ENCODE data around the gene IL2RA. TPM values are rescaled to one million over a fixed set of nuclear protein-coding genes. Genes with fewer than 3 reads are reported as not detected.
A peak's percentile ranks its signal among the peaks of the same experiment; 100 is the strongest.

Gene IL2RA
- total RNA-seq, 2 donors from 2014 or later = 1.7 to 2.4 TPM

DNA sequence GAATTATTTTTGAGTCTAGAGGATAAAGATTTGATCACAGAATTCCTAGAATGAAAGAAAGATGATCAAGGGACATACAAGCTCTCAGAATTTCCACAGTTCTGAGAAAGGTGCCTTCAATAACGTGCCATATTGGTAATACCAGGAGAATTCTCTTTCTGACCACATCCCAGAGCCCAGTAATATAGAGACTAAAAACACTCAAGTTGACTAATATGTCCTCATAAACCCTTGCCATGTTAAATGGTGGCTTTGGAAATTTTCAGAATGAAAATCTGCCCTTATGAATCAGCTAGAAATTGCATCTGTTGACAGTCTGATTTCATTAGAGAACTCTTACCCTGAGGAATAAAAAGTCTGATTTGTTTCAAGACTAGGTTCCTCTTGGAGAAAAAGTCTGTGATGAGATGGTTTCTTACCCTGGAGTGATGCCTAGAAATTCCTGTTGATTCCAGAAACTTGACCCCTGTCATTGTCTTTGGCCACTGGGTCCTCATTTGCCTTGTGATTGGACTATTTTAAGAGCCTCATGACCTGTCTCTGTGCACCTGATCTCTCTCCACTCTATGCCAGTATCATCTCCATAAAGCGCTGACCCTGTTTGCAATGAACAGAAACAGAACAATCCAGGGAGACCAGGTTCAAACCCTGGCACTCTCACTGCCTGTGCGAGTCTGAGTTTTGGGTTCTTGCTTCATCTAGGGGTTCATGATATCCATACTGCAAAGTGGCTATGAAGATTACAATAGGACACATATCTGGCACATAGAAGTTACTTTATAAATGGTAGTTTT, 3.3 kb downstream of the IL2RA start:
- intact Hi-C loops (cut with DNase I) = no loop called here
- TF ChIP-seq, protein P1, sequence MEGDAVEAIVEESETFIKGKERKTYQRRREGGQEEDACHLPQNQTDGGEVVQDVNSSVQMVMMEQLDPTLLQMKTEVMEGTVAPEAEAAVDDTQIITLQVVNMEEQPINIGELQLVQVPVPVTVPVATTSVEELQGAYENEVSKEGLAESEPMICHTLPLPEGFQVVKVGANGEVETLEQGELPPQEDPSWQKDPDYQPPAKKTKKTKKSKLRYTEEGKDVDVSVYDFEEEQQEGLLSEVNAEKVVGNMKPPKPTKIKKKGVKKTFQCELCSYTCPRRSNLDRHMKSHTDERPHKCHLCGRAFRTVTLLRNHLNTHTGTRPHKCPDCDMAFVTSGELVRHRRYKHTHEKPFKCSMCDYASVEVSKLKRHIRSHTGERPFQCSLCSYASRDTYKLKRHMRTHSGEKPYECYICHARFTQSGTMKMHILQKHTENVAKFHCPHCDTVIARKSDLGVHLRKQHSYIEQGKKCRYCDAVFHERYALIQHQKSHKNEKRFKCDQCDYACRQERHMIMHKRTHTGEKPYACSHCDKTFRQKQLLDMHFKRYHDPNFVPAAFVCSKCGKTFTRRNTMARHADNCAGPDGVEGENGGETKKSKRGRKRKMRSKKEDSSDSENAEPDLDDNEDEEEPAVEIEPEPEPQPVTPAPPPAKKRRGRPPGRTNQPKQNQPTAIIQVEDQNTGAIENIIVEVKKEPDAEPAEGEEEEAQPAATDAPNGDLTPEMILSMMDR (IDR thresholded peaks at IDR 0.05) = no peak
- H3K27me3 ChIP-seq = no peaks in the 10 kb centered on the region
- H3K9ac ChIP-seq (ENCODE audit: low read depth in 2 of 2, low read length in 2 of 2) = no peak overlapping the region
- no peak overlapping the region for H3K4me3 ChIP-seq
- no peaks in the 10 kb centered on the region for H3K36me3 ChIP-seq
- no peaks in the 10 kb centered on the region for H3K4me1 ChIP-seq
- no peak for DNase-seq
- no peak overlapping the region for H3K27ac ChIP-seq
- H3K9me3 ChIP-seq = no peaks in the 10 kb centered on the region

GRCh38 chr10:6056411-6057135, 5.6 kb downstream of the IL2RA start:
- H3K9ac ChIP-seq (ENCODE audit: low read depth in 2 of 2, low read length in 2 of 2) = no peak overlapping the region
- H3K36me3 ChIP-seq = no peaks in the 10 kb centered on the region
- H3K4me1 ChIP-seq = no peaks in the 10 kb centered on the region
- H3K27ac ChIP-seq = no peak overlapping the region
- TF ChIP-seq, protein P1 (IDR thresholded peaks at IDR 0.05) = no peak
- no peaks in the 10 kb centered on the region for H3K9me3 ChIP-seq
- intact Hi-C loops (cut with DNase I) = no loop called here
- DNase-seq = no peak
- no peaks in the 10 kb centered on the region for H3K27me3 ChIP-seq
- H3K4me3 ChIP-seq = no peak overlapping the region

DNA sequence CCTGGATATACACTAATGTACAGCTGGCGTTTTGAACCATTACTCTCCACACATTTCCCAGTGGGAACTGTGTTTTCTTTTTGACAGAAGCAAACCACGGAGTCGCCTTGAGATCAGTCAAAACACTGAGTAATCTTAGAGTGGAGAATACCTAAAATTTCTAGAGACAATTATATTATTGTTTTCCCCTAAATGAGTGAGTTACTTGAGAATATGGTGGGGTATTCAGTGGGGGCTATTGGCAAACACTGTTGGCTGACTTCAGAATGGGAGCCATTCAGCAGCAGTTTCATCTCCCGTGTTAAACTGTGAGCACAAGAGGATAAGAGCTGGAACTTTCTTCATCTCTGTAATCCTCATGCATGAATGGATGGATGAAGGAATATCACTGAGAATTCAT, 6.2 kb downstream of the IL2RA start:
- Histone ChIP-seq H3K36me3 (no peaks in the 10 kb centered on the region), H3K9me3 (no peaks in the 10 kb centered on the region), H3K27ac (no peak overlapping the region), H3K4me3 (no peak overlapping the region), H3K27me3 (no peaks in the 10 kb centered on the region), H3K4me1 (no peaks in the 10 kb centered on the region), H3K9ac (ENCODE audit: low read depth in 2 of 2, low read length in 2 of 2) (no peak overlapping the region)
- TF ChIP-seq, protein P1 (IDR thresholded peaks at IDR 0.05) = no peak
- DNase-seq = no peak
- intact Hi-C loops (cut with DNase I) = no loop called here

GRCh38 chr10:6054884-6055283, 7.3 kb downstream of the IL2RA start:
- no peaks in the 10 kb centered on the region for H3K4me1 ChIP-seq
- H3K27ac ChIP-seq = no peak overlapping the region
- H3K36me3 ChIP-seq = no peaks in the 10 kb centered on the region
- no peak overlapping the region for H3K9ac ChIP-seq (ENCODE audit: low read depth in 2 of 2, low read length in 2 of 2)
- DNase-seq = peak; percentile 12
- no peaks in the 10 kb centered on the region for H3K9me3 ChIP-seq
- no peaks in the 10 kb centered on the region for H3K27me3 ChIP-seq
- H3K4me3 ChIP-seq = no peak overlapping the region
- TF ChIP-seq, protein P1 (IDR thresholded peaks at IDR 0.05) = no peak
- intact Hi-C loops (cut with DNase I) = loop anchor here (5.0 kb wide), 1 partner anchor 43 kb away; no protein-coding TSS in a partner anchor

DNA sequence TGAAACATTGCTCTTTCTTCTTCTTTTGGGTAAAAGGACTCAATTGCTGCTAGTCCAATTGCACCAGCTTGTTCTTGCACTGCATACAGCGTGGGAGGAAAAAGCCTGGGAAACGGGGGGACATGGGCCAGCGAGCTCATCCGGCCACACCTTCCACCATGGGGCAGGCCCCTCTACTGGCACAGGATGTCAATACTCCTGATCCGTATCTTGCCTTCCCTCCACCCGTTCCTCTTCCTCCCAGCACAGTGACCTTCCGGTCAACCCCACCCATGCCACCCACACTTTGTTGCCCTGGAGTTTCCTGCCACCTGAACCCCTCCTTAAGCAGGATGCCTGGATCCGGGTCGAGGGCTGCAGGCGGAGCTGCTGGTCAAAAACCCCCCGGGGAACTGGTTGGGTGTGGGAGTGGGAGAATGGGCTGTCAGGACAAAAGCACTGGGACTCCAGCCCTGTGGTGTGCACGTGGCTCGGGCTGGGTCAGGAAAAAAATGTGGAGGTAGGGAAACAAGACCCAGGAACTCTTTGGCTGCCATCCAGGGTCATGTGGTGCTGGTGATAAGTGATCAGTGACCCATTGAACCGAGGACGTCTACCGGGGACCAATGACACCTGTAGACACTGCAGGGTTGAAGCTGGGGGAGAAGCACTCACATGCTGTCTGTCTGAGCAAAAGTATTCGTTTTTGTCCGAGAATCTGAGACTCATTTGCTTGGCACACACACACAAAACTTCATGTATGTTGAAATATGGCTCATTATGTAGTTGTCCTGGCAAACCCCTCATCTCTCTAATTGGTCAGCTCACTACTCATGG, 8.1 kb downstream of the IL2RA start:
- Histone ChIP-seq H3K9me3 (no peaks in the 10 kb centered on the region), H3K36me3 (no peaks in the 10 kb centered on the region), H3K4me3 (no peak overlapping the region), H3K27me3 (no peaks in the 10 kb centered on the region), H3K9ac (ENCODE audit: low read depth in 2 of 2, low read length in 2 of 2) (no peak overlapping the region), H3K27ac (peak overlapping the region; percentile 6), H3K4me1 (no peaks in the 10 kb centered on the region)
- TF ChIP-seq, protein P1 (IDR thresholded peaks at IDR 0.05) = no peak
- DNase-seq = peak; percentile 57
- intact Hi-C loops (cut with DNase I) = loop anchor here (5.0 kb wide), 1 partner anchor 42 kb away; no protein-coding TSS in a partner anchor
